Pulmonary artery endothelial cell (primary cell): Measurements from ENCODE around the gene RPS19BP1. TPM values are rescaled to one million over a fixed set of nuclear protein-coding genes. Genes with fewer than 3 reads are reported as not detected.

Experiments
- DNase-seq: peaks from one replicate; pipeline ENCODE4 v3.0.0-alpha.2; 2011; ENCODE audit warnings: low read depth, low spot score
- total RNA-seq: library from RNA; depleted of rRNA; stranded (reverse); fragments of >200 nt; gene quantifications from 2 replicates; pipeline ENCODE4 v1.2.3, GENCODE V29; 2014

Gene RPS19BP1
- total RNA-seq, 1 donor from 2014 or later = 55.0 TPM

DNA sequence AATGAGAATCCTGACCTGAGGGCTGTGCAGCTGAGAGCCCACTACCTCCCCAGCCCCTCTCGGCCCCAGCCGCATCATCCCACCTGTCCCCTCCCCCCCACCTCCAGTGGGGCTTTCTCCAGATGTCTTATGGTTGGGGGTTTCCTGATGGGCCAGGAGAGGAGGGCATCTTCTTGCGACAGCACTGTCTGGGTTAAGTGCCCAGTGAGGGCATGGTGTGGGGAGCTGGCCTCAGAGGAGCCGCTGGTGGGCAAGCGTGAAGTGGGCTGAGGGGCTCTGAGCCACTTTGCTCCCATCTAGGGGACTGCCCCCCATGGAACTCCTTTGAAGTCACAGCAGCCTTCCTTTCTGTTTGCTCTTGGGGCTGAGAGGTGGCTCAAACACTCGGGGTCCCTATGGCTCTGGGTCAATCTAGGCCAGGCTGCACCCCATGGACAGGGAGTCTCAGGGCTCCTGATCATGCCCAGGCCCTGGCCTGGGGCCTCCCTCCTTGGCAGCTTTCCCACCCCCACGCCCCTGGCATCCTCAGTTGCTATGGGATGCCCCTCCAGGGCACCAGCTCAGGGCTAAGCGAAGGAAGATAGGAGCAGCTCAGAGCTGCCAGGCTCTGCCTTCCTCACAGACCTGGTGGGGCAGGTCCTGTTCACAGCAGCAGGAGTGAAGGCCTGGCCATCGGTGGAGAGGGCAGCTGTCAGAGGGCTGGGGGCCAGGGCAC lies 41.4 kb downstream of the RPS19BP1 start:
- no peak for DNase-seq

DNA sequence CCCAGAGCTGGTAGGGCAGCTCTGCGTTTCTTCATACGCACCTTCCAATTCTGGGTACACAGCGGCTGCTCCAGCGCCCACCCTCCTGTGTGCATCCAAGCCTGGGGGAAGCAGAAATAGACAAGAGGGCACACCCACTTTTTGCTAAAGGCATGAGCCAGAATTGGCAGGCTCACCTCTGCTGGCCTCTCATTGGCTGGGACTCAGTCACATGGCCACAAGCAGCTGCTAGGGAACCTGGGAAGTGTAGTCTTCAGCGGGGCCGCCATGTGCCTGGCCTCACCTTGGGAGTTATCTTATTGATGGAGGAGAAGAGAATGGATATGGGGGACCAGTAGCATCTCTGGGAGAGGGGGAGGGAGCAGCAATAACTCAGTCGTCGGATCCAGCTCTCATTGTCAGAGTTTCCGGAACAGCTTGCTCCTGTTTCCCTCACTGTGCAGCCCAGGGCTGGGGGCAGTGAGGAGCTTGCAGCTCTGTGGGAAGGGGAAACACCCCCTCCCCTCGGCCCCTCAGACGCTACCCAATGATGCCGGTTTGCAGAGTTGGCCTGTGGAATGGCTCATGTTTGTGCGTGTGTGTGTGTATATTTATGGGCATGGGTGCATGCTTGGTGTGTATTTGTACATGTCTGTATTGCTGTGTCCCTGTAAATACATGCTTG lies 42.3 kb downstream of the RPS19BP1 start:
- DNase-seq = no peak

DNA sequence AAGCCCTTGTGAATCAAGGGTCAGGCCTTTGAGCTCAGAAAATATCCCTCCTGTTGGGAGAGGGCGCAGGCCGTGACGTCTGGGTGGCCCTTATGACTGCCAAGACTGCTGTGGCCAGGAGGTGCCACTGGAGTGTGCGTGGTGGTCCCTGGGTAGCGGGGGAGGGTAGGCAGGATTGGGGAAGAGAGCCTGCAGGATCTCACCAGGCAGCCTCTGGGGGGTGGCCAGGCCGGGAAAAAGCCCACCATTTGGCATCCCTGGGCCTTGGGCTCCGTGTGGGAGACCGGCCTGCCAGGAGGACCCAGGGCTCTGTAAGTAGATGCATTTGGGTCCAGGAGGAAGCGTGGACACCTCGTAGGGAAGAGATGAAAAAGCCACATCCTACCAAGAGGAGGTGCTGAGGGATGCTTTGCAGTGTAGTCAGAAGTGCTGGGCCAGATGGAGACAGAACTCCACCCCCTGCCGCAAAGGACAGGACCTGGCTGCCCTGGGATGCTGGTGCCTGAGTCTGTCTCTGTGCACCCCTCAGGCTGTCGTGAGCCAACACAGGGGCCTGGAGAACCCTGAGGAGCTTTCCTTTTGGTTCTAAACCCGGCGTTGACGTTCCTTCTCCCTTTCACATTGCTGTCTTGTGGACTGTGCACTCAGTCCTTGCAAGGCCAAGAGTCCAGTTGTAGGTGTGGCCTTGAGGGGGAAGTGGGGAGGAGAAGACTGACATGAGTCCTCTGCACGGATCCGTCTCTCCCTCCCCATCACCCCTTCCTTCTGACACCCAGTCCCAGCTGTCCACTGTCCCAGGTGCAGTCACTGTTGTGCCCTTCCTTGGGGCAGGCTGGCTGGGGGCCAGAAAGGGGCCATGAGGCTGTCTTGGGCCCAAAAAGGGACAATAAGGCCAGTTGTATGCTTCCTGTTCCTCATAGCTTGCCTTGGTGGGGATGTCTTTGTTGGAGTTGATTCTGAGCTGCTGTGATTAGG lies 43.2 kb downstream of the RPS19BP1 start:
- no peak for DNase-seq

DNA sequence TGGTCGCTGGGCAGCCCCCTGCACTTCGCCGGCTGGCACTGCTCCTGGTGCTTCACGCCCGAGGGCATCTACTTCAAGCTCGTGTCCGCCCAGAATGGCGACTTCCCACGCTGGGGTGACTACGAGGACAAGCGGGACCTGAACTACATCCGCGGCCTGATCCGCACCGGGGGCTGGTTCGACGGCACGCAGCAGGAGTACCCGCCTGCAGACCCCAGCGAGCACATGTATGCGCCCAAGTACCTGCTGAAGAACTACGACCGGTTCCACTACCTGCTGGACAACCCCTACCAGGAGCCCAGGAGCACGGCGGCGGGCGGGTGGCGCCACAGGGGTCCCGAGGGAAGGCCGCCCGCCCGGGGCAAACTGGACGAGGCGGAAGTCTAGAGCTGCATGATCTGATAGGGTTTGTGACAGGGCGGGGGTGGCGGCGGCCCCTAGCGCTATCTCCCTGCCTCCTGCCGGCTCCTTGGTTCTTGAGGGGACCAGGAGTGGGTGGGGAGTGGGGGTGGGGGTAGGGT lies 43.9 kb downstream of the RPS19BP1 start:
- no peak for DNase-seq

DNA sequence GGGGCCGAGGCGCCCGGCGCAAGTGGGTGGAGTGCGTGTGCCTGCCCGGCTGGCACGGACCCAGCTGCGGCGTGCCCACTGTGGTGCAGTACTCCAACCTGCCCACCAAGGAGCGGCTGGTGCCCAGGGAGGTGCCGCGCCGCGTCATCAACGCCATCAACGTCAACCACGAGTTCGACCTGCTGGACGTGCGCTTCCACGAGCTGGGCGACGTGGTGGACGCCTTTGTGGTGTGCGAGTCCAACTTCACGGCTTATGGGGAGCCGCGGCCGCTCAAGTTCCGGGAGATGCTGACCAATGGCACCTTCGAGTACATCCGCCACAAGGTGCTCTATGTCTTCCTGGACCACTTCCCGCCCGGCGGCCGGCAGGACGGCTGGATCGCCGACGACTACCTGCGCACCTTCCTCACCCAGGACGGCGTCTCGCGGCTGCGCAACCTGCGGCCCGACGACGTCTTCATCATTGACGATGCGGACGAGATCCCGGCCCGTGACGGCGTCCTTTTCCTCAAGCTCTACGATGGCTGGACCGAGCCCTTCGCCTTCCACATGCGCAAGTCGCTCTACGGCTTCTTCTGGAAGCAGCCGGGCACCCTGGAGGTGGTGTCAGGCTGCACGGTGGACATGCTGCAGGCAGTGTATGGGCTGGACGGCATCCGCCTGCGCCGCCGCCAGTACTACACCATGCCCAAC lies 44.6 kb downstream of the RPS19BP1 start:
- DNase-seq = no peak

DNA sequence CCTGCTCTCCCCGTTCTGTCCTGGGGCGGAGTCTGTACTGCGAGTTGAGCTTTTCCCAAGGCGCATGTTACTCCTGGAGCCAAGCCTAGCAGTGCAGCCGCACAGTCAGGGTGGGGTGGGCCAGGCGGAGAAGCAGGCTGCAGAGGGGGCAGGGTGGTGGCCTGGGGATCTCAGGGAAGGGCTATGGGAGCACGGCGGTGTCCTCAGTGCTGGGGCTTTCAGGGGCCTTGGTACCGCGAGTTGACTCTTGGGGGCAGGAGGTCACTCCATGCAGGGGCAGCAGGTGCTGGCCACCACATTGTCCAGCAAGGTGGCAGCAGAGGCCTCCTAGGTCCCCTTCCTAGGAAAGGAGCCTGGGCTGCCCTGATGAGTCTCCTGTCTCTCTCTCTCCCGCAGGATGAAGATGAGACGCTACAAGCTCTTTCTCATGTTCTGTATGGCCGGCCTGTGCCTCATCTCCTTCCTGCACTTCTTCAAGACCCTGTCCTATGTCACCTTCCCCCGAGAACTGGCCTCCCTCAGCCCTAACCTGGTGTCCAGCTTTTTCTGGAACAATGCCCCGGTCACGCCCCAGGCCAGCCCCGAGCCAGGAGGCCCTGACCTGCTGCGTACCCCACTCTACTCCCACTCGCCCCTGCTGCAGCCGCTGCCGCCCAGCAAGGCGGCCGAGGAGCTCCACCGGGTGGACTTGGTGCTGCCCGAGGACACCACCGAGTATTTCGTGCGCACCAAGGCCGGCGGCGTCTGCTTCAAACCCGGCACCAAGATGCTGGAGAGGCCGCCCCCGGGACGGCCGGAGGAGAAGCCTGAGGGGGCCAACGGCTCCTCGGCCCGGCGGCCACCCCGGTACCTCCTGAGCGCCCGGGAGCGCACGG lies 45.4 kb downstream of the RPS19BP1 start:
- no peak for DNase-seq

DNA sequence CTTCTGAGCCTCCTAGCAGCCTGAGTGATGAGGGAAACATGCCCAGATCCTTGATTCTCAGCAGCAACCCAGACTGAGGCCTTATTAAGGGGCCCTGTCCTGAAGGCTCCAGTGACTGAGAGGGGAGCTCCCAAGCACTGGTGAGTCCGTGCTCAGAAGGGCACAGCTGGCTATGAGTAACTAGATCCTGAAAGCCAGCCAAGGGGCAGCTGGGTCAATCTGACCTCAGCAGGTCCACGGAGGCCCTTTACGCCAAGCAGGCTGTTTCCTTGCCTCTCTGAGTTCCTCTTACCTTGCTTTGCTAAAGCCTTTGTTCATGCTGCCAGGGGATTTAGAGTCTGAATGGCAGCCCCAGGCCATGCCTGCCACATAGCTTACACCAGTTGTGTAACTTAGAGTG lies 49.8 kb downstream of the RPS19BP1 start:
- DNase-seq = no peak

DNA sequence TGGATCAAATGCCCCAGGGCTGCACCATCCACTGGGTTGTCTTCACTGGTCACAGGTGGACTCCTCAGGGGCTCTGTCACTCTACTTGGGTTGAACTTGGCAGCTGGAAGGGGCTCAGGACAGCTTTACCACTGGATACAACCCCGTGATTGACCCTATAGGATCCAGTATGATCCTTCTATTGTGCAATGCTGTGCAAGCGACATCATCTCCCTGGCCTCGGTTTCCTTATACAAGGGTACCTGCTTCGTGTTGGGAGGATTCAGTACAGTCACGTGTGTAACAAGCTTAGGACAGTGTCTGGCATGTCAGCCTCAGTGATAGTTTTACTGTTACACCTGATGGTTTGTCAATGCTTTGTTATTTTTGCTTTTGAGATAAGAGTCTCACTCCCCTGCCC lies 51.0 kb downstream of the RPS19BP1 start:
- no peak for DNase-seq

DNA sequence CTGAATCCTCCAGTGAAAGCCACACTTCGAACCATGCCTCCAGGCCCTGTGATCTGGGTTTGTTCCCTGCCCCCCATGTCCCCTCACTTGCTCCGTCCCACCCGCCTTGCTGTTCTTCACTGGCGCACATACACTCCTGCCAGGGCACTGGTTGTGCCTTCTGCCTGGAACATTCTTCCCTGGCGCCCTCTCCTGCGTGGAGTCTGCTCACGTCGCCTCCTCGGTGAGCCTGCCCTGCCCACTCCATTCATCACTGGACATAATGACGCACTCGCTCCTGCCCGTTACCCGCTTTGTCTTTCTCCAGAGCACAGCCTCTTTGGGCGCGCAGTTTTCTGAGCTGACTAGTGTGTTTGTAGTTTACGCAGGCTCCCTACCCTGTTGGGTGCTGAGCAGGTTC lies 51.5 kb downstream of the RPS19BP1 start:
- DNase-seq = no peak

DNA sequence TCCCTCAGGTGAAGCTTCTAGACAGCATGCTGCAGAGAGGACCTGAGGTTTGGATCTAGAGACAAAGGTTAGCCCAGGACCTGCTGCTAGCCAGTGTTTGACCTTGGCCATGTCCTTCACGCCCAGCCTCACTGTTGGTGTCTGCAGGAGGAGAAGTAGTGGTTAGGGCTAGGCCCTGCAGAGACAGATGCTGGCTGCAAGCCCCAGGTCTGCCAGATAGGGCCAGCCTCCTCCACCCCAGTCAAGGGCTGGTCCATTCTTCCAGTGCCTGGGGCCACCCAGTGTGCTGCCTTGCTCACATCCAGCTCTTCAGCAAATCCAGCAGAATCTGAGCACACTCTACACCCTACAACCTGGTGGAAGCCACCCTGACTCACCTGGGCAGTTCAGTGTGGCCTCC lies 52.0 kb downstream of the RPS19BP1 start:
- no peak for DNase-seq

DNA sequence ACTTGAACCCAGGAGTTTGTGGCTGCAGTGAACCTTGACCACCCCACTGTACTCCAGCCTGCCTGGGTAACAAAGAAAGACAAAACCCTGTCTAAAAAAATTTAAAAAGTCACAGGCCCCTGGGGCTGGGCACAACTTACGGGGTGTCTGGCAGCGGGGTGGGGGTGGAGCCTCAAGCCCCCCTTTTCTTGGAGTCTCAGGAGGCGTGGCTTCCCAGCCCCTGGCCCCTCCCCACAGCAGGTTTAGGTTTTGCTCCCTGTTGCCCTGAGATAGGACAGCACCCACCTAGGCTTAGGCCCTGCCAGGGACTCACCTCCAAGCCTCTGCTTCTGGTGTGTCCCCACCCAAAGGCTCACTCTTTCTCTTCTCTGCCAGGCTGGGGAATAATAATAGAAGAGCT lies 53.3 kb downstream of the RPS19BP1 start:
- DNase-seq = no peak

Other genes with a start within 250 kb of the RPS19BP1 start
- 3,448 and 4,770 TPM in 2 replicates for gene RPL3, start 213.1 kb downstream of the RPS19BP1 start, total RNA-seq
- 2.3 and 3.9 TPM in 2 replicates for gene SYNGR1, start 182.8 kb downstream of the RPS19BP1 start, total RNA-seq
- gene TAB1, start 133.0 kb downstream of the RPS19BP1 start, total RNA-seq = 13.1 and 13.6 TPM in 2 replicates
- gene MGAT3, start 75.7 kb downstream of the RPS19BP1 start, total RNA-seq = not detected in 2 replicates
- 24.1 and 27.2 TPM in 2 replicates for gene MIEF1, start 30.5 kb downstream of the RPS19BP1 start, total RNA-seq
- gene ATF4, start 12.2 kb downstream of the RPS19BP1 start, total RNA-seq = 178 and 290 TPM in 2 replicates
- under 0.01 TPM in 1 of 2 replicates, not detected in the other for gene CACNA1I, start 38.0 kb upstream of the RPS19BP1 start, total RNA-seq